Measurements from ENCODE around the gene CCDC57.
"Not testable (repeated sequence)": the region's sequence is repeated elsewhere in the genome, so short reads cannot be mapped to it uniquely, and the experiment has no call there.

Gene CCDC57

GRCh38 chr17:82217530-82218204, 5.0 kb upstream of the CCDC57 start:
- H3K4me3 ChIP-seq (ENCODE audit: low read length) = no peak overlapping the region
- H3K27me3 ChIP-seq (ENCODE audit: insufficient read depth, low read length) = no peaks in the 10 kb centered on the region
- no peaks in the 10 kb centered on the region for H3K36me3 ChIP-seq (ENCODE audit: insufficient read depth, low read length)
- H3K4me1 ChIP-seq (ENCODE audit: insufficient read depth, low read length) = peaks cover 4% of the 10 kb centered on the region
- no peaks in the 10 kb centered on the region for H3K9me3 ChIP-seq (ENCODE audit: low read length)
- H2AFZ ChIP-seq (ENCODE audit: low read depth, low read length) = no peak overlapping the region

- H3K4me1 ChIP-seq (ENCODE audit: insufficient read depth, low read length) = peaks cover 4% of the 10 kb centered on the region
- no peaks in the 10 kb centered on the region for H3K9me3 ChIP-seq (ENCODE audit: low read length)
- H3K36me3 ChIP-seq (ENCODE audit: insufficient read depth, low read length) = no peaks in the 10 kb centered on the region
- H3K4me3 ChIP-seq (ENCODE audit: low read length) = no peak overlapping the region
- H3K27me3 ChIP-seq (ENCODE audit: insufficient read depth, low read length) = no peaks in the 10 kb centered on the region
- H2AFZ ChIP-seq (ENCODE audit: low read depth, low read length) = no peak overlapping the region
These were observed 4.5 kb upstream of the CCDC57 start for GRCh38 chr17:82217120-82217529.

GRCh38 chr17:82216301-82217119, 3.9 kb upstream of the CCDC57 start:
- Histone ChIP-seq H3K9me3 (ENCODE audit: low read length) (no peaks in the 10 kb centered on the region), H3K4me1 (ENCODE audit: insufficient read depth, low read length) (peaks cover 9% of the 10 kb centered on the region), H3K27me3 (ENCODE audit: insufficient read depth, low read length) (no peaks in the 10 kb centered on the region), H3K36me3 (ENCODE audit: insufficient read depth, low read length) (no peaks in the 10 kb centered on the region), H2AFZ (ENCODE audit: low read depth, low read length) (no peak overlapping the region), H3K4me3 (ENCODE audit: low read length) (no peak overlapping the region)

- no peak overlapping the region for H2AFZ ChIP-seq (ENCODE audit: low read depth, low read length)
- no peaks in the 10 kb centered on the region for H3K9me3 ChIP-seq (ENCODE audit: low read length)
- no peaks in the 10 kb centered on the region for H3K36me3 ChIP-seq (ENCODE audit: insufficient read depth, low read length)
- no peak overlapping the region for H3K4me3 ChIP-seq (ENCODE audit: low read length)
- peaks cover 12% of the 10 kb centered on the region for H3K4me1 ChIP-seq (ENCODE audit: insufficient read depth, low read length)
- no peaks in the 10 kb centered on the region for H3K27me3 ChIP-seq (ENCODE audit: insufficient read depth, low read length)
These were observed 3.3 kb upstream of the CCDC57 start for GRCh38 chr17:82215972-82216300.

GRCh38 chr17:82215095-82215971, 2.7 kb upstream of the CCDC57 start:
- Histone ChIP-seq H3K27me3 (ENCODE audit: insufficient read depth, low read length) (no peaks in the 10 kb centered on the region), H3K4me3 (ENCODE audit: low read length) (no peak overlapping the region), H3K36me3 (ENCODE audit: insufficient read depth, low read length) (no peaks in the 10 kb centered on the region), H3K4me1 (ENCODE audit: insufficient read depth, low read length) (peaks cover 12% of the 10 kb centered on the region), H3K9me3 (ENCODE audit: low read length) (no peaks in the 10 kb centered on the region), H2AFZ (ENCODE audit: low read depth, low read length) (no peak overlapping the region)

GRCh38 chr17:82214012-82214628, 1.5 kb upstream of the CCDC57 start:
- Histone ChIP-seq H3K36me3 (ENCODE audit: insufficient read depth, low read length) (no peaks in the 10 kb centered on the region), H2AFZ (ENCODE audit: low read depth, low read length) (no peak overlapping the region), H3K4me1 (ENCODE audit: insufficient read depth, low read length) (peaks cover 12% of the 10 kb centered on the region), H3K4me3 (ENCODE audit: low read length) (no peak overlapping the region), H3K27me3 (ENCODE audit: insufficient read depth, low read length) (no peaks in the 10 kb centered on the region), H3K9me3 (ENCODE audit: low read length) (no peaks in the 10 kb centered on the region)

GRCh38 chr17:82213251-82214011, 789 bp upstream of the CCDC57 start:
- Histone ChIP-seq H3K4me1 (ENCODE audit: insufficient read depth, low read length) (peaks cover 12% of the 10 kb centered on the region), H3K27me3 (ENCODE audit: insufficient read depth, low read length) (no peaks in the 10 kb centered on the region), H3K9me3 (ENCODE audit: low read length) (no peaks in the 10 kb centered on the region), H2AFZ (ENCODE audit: low read depth, low read length) (peak overlapping the region; percentile 98), H3K4me3 (ENCODE audit: low read length) (peak overlapping the region; percentile 67), H3K36me3 (ENCODE audit: insufficient read depth, low read length) (no peaks in the 10 kb centered on the region)

GRCh38 chr17:82210655-82211054, 2.0 kb downstream of the CCDC57 start:
- H3K27me3 ChIP-seq (ENCODE audit: insufficient read depth, low read length); H3K36me3 ChIP-seq (ENCODE audit: insufficient read depth, low read length); H3K9me3 ChIP-seq (ENCODE audit: low read length); H3K4me3 ChIP-seq (ENCODE audit: low read length); H2AFZ ChIP-seq (ENCODE audit: low read depth, low read length): not testable (repeated sequence)
- H3K4me1 ChIP-seq (ENCODE audit: insufficient read depth, low read length) = peaks cover 15% of the 10 kb centered on the region

- Histone ChIP-seq H3K4me1 (ENCODE audit: insufficient read depth, low read length) (peaks cover 5% of the 10 kb centered on the region), H3K36me3 (ENCODE audit: insufficient read depth, low read length) (peaks cover 10% of the 10 kb centered on the region), H3K9me3 (ENCODE audit: low read length) (no peaks in the 10 kb centered on the region), H3K4me3 (ENCODE audit: low read length) (no peak overlapping the region), H2AFZ (ENCODE audit: low read depth, low read length) (no peak overlapping the region), H3K27me3 (ENCODE audit: insufficient read depth, low read length) (no peaks in the 10 kb centered on the region)
These were observed 6.7 kb downstream of the CCDC57 start for GRCh38 chr17:82205720-82206508.

- Histone ChIP-seq H3K4me1 (ENCODE audit: insufficient read depth, low read length) (peaks cover 5% of the 10 kb centered on the region), H3K36me3 (ENCODE audit: insufficient read depth, low read length) (peaks cover 10% of the 10 kb centered on the region), H3K27me3 (ENCODE audit: insufficient read depth, low read length) (no peaks in the 10 kb centered on the region), H2AFZ (ENCODE audit: low read depth, low read length) (no peak overlapping the region), H3K9me3 (ENCODE audit: low read length) (no peaks in the 10 kb centered on the region), H3K4me3 (ENCODE audit: low read length) (no peak overlapping the region)
These were observed 7.6 kb downstream of the CCDC57 start for GRCh38 chr17:82204831-82205719.

- no peak overlapping the region for H2AFZ ChIP-seq (ENCODE audit: low read depth, low read length)
- no peaks in the 10 kb centered on the region for H3K27me3 ChIP-seq (ENCODE audit: insufficient read depth, low read length)
- H3K36me3 ChIP-seq (ENCODE audit: insufficient read depth, low read length) = peaks cover 20% of the 10 kb centered on the region
- no peak overlapping the region for H3K4me3 ChIP-seq (ENCODE audit: low read length)
- no peaks in the 10 kb centered on the region for H3K9me3 ChIP-seq (ENCODE audit: low read length)
- peaks cover 5% of the 10 kb centered on the region for H3K4me1 ChIP-seq (ENCODE audit: insufficient read depth, low read length)
These were observed 8.7 kb downstream of the CCDC57 start for GRCh38 chr17:82203920-82204319.

All from neuron (in vitro differentiated cells).